GM19025 (cell line): ENCODE measurements around the gene ZNF790.

Experiments used
- ATAC-seq: cut with Tn5 transposase; IDR thresholded peaks from one replicate; pipeline ENCODE4 v1.9.1; 2021; ENCODE audit warnings: mild to moderate bottlenecking, low read depth, moderate library complexity; ENCODE audit not compliant: unreplicated experiment

Gene ZNF790

GRCh38 chr19:36772311-36773222, 65.6 kb downstream of the ZNF790 start, which contains the start of gene ZNF850:
Gene ZNF850 (minus strand): TSS chr19:36772807. CDS start chr19:36762606, 10,201 bp downstream.
- ATAC-seq = peak; percentile 94

GRCh38 chr19:36771261-36772231, 66.6 kb downstream of the ZNF790 start:
- ATAC-seq = no peak
